Endodermal cell (in vitro differentiated cells): ENCODE results near the gene ZFR2. TPM values are rescaled to one million over a fixed set of nuclear protein-coding genes. Genes with fewer than 3 reads are reported as not detected.
A peak's percentile ranks its signal among the peaks of the same experiment; 100 is the strongest.

Experiments used
- DNase-seq: peaks from one replicate; pipeline ENCODE4 v3.0.0-alpha.2; 2017
- H3K27ac ChIP-seq: 2 replicates; pipeline ENCODE4 v1.5.1; 2013; ENCODE audit warnings: mild to moderate bottlenecking, low read depth, low read length, moderate library complexity
- H3K27me3 ChIP-seq: 2 replicates; pipeline ENCODE4 v1.6.1; 2013; ENCODE audit warnings: mild to moderate bottlenecking, low read length, moderate library complexity; ENCODE audit not compliant: insufficient read depth, control insufficient read depth, poor library complexity, severe bottlenecking
- H3K36me3 ChIP-seq: 2 replicates; pipeline ENCODE4 v1.7.0; 2013; ENCODE audit warnings: mild to moderate bottlenecking, low read length, moderate library complexity; ENCODE audit not compliant: control insufficient read depth, insufficient read depth
- H3K4me1 ChIP-seq: one replicate; pipeline ENCODE4 v1.7.0; 2013; ENCODE audit warnings: low read length; ENCODE audit not compliant: control insufficient read depth, insufficient read depth
- H3K4me3 ChIP-seq: 2 replicates; pipeline ENCODE4 v1.5.1; 2013; ENCODE audit warnings: mild to moderate bottlenecking, low read length, moderate library complexity
- H3K9ac ChIP-seq: 2 replicates; pipeline ENCODE4 v1.6.1; 2013; ENCODE audit warnings: mild to moderate bottlenecking, low read length, moderate library complexity; ENCODE audit not compliant: poor library complexity, severe bottlenecking; ENCODE audit errors: extremely low read depth
- H3K9me3 ChIP-seq: 2 replicates; pipeline ENCODE4 v1.6.1; 2013; ENCODE audit warnings: mild to moderate bottlenecking, low read length, moderate library complexity; ENCODE audit not compliant: control insufficient read depth
- H3K27ac Mint-ChIP-seq: 2 replicates; pipeline ENCODE4 v1.8.0; 2020; ENCODE audit warnings: mixed read lengths
- H3K27me3 Mint-ChIP-seq: 2 replicates; pipeline ENCODE4 v1.8.0; 2021; ENCODE audit warnings: mild to moderate bottlenecking, mixed read lengths; ENCODE audit not compliant: insufficient read depth
- H3K36me3 Mint-ChIP-seq: 2 replicates; pipeline ENCODE4 v1.8.0; 2020; ENCODE audit warnings: low read depth, mixed read lengths
- H3K4me1 Mint-ChIP-seq: 2 replicates; pipeline ENCODE4 v1.8.0; 2020; ENCODE audit warnings: mixed read lengths
- H3K4me3 Mint-ChIP-seq: 2 replicates; pipeline ENCODE4 v1.8.0; 2020; ENCODE audit warnings: mild to moderate bottlenecking, moderate library complexity, mixed read lengths
- H3K9me3 Mint-ChIP-seq: 2 replicates; pipeline ENCODE4 v1.8.0; 2020; ENCODE audit warnings: mild to moderate bottlenecking, mixed read lengths
- CTCF ChIP-seq: fragments of 200-600 bp; sonication (generic); conservative IDR thresholded peaks from 2 replicates; pipeline ENCODE4 v1.5.0; 2021; ENCODE audit warnings: antibody characterized with exemption, mild to moderate bottlenecking
- WGBS, 2 experiments: methylation state at CpG; one replicate each; pipeline versions ENCODE4 v1.1.5 to v1.1.7; 2013; ENCODE audit warnings: missing lambda C conversion rate in 2 of 2, mixed read lengths in 1 of 2; ENCODE audit not compliant: insufficient coverage in 1 of 2, insufficient read length in 1 of 2; 5-methylcytosine and 5-hydroxymethylcytosine counted together
- total RNA-seq, 2 donors: library from RNA; stranded (reverse); fragmentation: NEBNext Ultra II Directional in 1 of 2; extraction: Animal tissue kit (Norgen Biotek cat#: 25700) in 1 of 2; gene quantifications; 2 replicates in 1 of 2; 3 replicates in 1 of 2; pipeline ENCODE4 v1.2.1, GENCODE V29; 2021

The ZFR2 gene
- total RNA-seq, 2 donors from 2014 or later = 16.4 to 24.6 TPM

- H3K36me3 Mint-ChIP-seq = peaks cover 2% of the 10 kb centered on the region
- Histone ChIP-seq H3K27ac (no peak overlapping the region), H3K4me1 (no peaks in the 10 kb centered on the region), H3K4me3 (no peak overlapping the region), H3K9ac (no peak overlapping the region), H3K27me3 (no peaks in the 10 kb centered on the region), H3K36me3 (no peaks in the 10 kb centered on the region), H3K9me3 (peaks cover 6% of the 10 kb centered on the region)
- no peak for DNase-seq
- H3K27ac Mint-ChIP-seq = no peak overlapping the region
- no peak for TF ChIP-seq CTCF
- H3K4me3 Mint-ChIP-seq = no peak overlapping the region
- no peaks in the 10 kb centered on the region for H3K27me3 Mint-ChIP-seq
- WGBS, 2 experiments = 88 to 90% methylated on average over 8 to 12 of the region's 12 CpGs
- H3K4me1 Mint-ChIP-seq = no peaks in the 10 kb centered on the region
- H3K9me3 Mint-ChIP-seq = peaks cover 6% of the 10 kb centered on the region
These were observed 24.8 kb upstream of the ZFR2 start for GRCh38 chr19:3893509-3894179.

GRCh38 chr19:3890591-3890990 lies 21.8 kb upstream of the ZFR2 start:
- Mint-ChIP-seq H3K9me3 (no peaks in the 10 kb centered on the region), H3K36me3 (no peaks in the 10 kb centered on the region), H3K4me3 (no peak overlapping the region), H3K27ac (no peak overlapping the region), H3K4me1 (no peaks in the 10 kb centered on the region), H3K27me3 (no peaks in the 10 kb centered on the region)
- Histone ChIP-seq H3K9ac (no peak overlapping the region), H3K9me3 (no peaks in the 10 kb centered on the region), H3K4me1 (no peaks in the 10 kb centered on the region), H3K27me3 (no peaks in the 10 kb centered on the region), H3K4me3 (no peak overlapping the region), H3K36me3 (no peaks in the 10 kb centered on the region), H3K27ac (no peak overlapping the region)
- DNase-seq = no peak
- TF ChIP-seq CTCF = no peak
- 91 to 95% methylated on average over 14 to 17 of the region's 17 CpGs for WGBS, 2 experiments

- Histone ChIP-seq H3K9me3 (no peaks in the 10 kb centered on the region), H3K4me3 (peak overlapping the region; percentile 57), H3K4me1 (peaks cover 3% of the 10 kb centered on the region), H3K36me3 (no peaks in the 10 kb centered on the region), H3K9ac (no peak overlapping the region), H3K27ac (no peak overlapping the region), H3K27me3 (peaks cover 44% of the 10 kb centered on the region)
- no peak for DNase-seq
- Mint-ChIP-seq H3K27ac (no peak overlapping the region), H3K9me3 (no peaks in the 10 kb centered on the region), H3K4me1 (peaks cover 9% of the 10 kb centered on the region), H3K4me3 (peak overlapping the region; percentile 59), H3K27me3 (peaks cover 30% of the 10 kb centered on the region), H3K36me3 (no peaks in the 10 kb centered on the region)
- 38 to 39% methylated on average over 6 of the region's 6 CpGs for WGBS, 2 experiments
- TF ChIP-seq CTCF = no peak
These were observed 13.2 kb upstream of the ZFR2 start for GRCh38 chr19:3882041-3882384.
